Limb (tissue), 2 donors: Measurements from ENCODE around the gene CPPED1.

Experiments used
- DNase-seq, 2 donors: peaks; one replicate each; pipeline ENCODE4 v3.0.0-alpha.2; 2016; ENCODE audit errors: extremely low spot score in 2 of 2

Gene CPPED1

GRCh38 chr16:12737563-12737962, 66.1 kb downstream of the CPPED1 start:
- no peak for DNase-seq

GRCh38 chr16:12735805-12736204, 67.9 kb downstream of the CPPED1 start:
- DNase-seq: no peak

GRCh38 chr16:12732600-12732999, 71.1 kb downstream of the CPPED1 start:
- no peak for DNase-seq

- no peak for DNase-seq
Measured at GRCh38 chr16:12729448-12729847, 74.2 kb downstream of the CPPED1 start.

GRCh38 chr16:12728469-12728868, 75.2 kb downstream of the CPPED1 start:
- DNase-seq: no peak

- DNase-seq: no peak
Measured at GRCh38 chr16:12724226-12724625, 79.5 kb downstream of the CPPED1 start.

- no peak for DNase-seq
Measured at GRCh38 chr16:12723681-12724080, 80.0 kb downstream of the CPPED1 start.

GRCh38 chr16:12721841-12722421, 81.8 kb downstream of the CPPED1 start:
- no peak for DNase-seq

- DNase-seq: no peak
Measured at GRCh38 chr16:12719972-12720371, 83.7 kb downstream of the CPPED1 start.

GRCh38 chr16:12716658-12717057, 87.0 kb downstream of the CPPED1 start:
- DNase-seq: no peak

GRCh38 chr16:12709807-12710206, 93.9 kb downstream of the CPPED1 start:
- no peak for DNase-seq

- DNase-seq: no peak
Measured at GRCh38 chr16:12708266-12708665, 95.4 kb downstream of the CPPED1 start.

GRCh38 chr16:12706628-12707027, 97.1 kb downstream of the CPPED1 start:
- no peak for DNase-seq

GRCh38 chr16:12704492-12705111, 99.1 kb downstream of the CPPED1 start:
- DNase-seq: no peak

- no peak for DNase-seq
Measured at GRCh38 chr16:12703935-12704334, 99.8 kb downstream of the CPPED1 start.

GRCh38 chr16:12700161-12700560, 103.5 kb downstream of the CPPED1 start:
- DNase-seq: no peak

- no peak for DNase-seq
Measured at GRCh38 chr16:12699161-12699560, 104.5 kb downstream of the CPPED1 start.

- no peak for DNase-seq
Measured at GRCh38 chr16:12697437-12697836, 106.2 kb downstream of the CPPED1 start.

GRCh38 chr16:12695454-12695853, 108.2 kb downstream of the CPPED1 start:
- DNase-seq: no peak

GRCh38 chr16:12690024-12690423, 113.7 kb downstream of the CPPED1 start:
- DNase-seq: no peak

- no peak for DNase-seq
Measured at GRCh38 chr16:12688951-12689850, 114.5 kb downstream of the CPPED1 start.

- no peak for DNase-seq
Measured at GRCh38 chr16:12685806-12686205, 117.9 kb downstream of the CPPED1 start.
